ENCODE measurements around the gene SUGCT.

The SUGCT gene

DNA sequence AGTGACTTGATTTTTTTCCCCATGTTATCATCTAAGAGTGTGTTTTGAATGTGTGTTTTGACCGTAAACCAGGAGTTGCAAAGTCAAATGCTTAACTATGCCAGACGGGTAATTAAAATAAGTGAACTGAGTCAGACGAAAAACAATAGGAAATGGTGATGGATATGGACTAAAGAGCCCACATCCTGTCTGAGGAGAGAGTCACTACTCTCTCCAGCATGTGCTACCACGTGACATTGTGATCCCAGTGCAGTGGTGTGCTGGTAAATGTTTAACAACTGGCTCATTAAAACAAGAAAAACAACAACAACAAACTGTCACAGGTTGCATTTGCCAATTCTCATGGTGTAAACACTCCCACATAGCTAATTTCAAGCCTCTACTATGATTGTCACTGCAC is 164.3 kb downstream of the SUGCT start:
- TF ChIP-seq, protein P1, sequence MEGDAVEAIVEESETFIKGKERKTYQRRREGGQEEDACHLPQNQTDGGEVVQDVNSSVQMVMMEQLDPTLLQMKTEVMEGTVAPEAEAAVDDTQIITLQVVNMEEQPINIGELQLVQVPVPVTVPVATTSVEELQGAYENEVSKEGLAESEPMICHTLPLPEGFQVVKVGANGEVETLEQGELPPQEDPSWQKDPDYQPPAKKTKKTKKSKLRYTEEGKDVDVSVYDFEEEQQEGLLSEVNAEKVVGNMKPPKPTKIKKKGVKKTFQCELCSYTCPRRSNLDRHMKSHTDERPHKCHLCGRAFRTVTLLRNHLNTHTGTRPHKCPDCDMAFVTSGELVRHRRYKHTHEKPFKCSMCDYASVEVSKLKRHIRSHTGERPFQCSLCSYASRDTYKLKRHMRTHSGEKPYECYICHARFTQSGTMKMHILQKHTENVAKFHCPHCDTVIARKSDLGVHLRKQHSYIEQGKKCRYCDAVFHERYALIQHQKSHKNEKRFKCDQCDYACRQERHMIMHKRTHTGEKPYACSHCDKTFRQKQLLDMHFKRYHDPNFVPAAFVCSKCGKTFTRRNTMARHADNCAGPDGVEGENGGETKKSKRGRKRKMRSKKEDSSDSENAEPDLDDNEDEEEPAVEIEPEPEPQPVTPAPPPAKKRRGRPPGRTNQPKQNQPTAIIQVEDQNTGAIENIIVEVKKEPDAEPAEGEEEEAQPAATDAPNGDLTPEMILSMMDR (IDR thresholded peaks at IDR 0.05; ENCODE audit: low read depth, low read length) = no peak
- no peaks in the 10 kb centered on the region for H3K27me3 ChIP-seq (ENCODE audit: insufficient read depth, low read depth, severe bottlenecking)
- DNase-seq = no peak
- no peaks in the 10 kb centered on the region for H3K36me3 ChIP-seq
- H3K4me3 ChIP-seq (ENCODE audit: low read depth, low read length) = no peak overlapping the region
- H3K27ac ChIP-seq = no peak overlapping the region
- H3K9me3 ChIP-seq (ENCODE audit: severe bottlenecking) = no peaks in the 10 kb centered on the region

DNA sequence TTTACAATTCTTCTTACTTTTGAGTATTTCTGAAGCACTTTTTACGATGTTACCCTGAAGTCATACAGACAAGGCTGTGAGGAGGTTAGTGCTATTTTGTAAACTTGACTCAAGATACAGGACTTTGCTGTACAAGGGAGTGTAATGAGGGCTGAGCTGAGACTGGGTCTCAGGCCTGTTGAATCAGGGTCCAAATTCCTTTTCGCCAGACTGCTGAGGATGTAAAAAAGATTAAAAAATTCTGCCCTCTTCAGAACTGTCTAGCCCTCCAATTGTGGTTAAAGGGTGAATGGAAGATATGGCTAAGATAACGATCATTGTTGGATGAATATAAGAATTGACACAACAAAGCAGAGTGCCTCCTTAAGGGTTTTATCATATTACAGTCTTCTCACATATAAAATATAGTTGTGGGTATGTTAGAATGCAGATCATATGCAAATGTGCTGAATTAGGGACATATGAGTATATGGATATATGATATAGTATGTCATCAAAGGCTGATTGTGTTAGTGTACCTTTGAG is 165.4 kb downstream of the SUGCT start:
- no peak overlapping the region for H3K27ac ChIP-seq
- H3K27me3 ChIP-seq (ENCODE audit: insufficient read depth, low read depth, severe bottlenecking) = no peaks in the 10 kb centered on the region
- no peak for DNase-seq
- no peaks in the 10 kb centered on the region for H3K36me3 ChIP-seq
- TF ChIP-seq, protein P1 (IDR thresholded peaks at IDR 0.05; ENCODE audit: low read depth, low read length) = no peak
- no peaks in the 10 kb centered on the region for H3K9me3 ChIP-seq (ENCODE audit: severe bottlenecking)
- H3K4me3 ChIP-seq (ENCODE audit: low read depth, low read length) = no peak overlapping the region

DNA sequence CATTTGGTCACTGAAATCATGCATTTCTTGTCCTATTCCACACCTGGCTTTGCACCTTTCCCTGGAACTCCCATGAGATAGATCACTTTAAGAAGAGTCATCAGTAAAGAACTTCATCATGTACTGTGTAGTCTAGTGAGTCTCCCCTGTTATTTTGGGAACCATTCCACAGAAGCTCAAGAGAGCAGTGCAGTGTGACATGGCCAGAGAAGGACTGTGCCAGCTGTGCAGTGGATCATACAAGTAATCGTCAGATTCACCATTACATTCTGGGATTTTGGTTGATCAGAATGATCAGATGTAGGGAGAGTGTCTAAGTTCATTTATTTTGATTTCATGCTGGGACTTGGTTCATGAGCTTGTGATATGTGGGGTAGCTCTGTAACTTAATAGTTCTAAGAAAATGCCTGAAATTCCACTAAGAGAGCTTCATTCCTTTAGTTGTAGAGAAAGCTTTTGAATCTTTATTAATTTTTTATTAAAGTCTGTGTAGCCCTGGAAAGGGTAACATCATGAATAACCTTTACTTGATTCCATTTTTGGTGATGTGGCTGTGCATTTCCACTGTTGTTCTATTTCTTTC is 166.8 kb downstream of the SUGCT start:
- TF ChIP-seq, protein P1 (IDR thresholded peaks at IDR 0.05; ENCODE audit: low read depth, low read length) = no peak
- DNase-seq = no peak
- no peak overlapping the region for H3K4me3 ChIP-seq (ENCODE audit: low read depth, low read length)
- no peaks in the 10 kb centered on the region for H3K9me3 ChIP-seq (ENCODE audit: severe bottlenecking)
- H3K27me3 ChIP-seq (ENCODE audit: insufficient read depth, low read depth, severe bottlenecking) = no peaks in the 10 kb centered on the region
- H3K27ac ChIP-seq = no peak overlapping the region
- H3K36me3 ChIP-seq = no peaks in the 10 kb centered on the region

DNA sequence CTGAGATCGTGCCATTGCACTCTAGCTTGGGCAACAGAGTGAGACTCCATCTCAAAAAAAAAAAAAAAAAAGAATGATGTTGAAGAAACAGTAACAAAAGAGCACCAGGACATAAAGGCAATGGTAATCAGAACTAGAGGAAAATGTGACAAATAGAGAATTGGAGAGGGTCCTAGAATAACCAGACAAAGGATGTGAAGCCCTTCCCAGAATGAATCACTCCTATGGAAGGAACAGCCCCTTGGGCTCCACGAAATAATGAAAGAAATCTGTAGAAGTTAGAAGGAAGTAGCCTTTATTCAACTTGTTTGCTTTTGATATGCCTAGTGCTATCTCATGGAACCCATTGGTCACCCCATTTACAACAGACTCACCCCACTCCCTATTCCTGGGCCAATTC is 169.2 kb downstream of the SUGCT start:
- Histone ChIP-seq H3K27me3 (ENCODE audit: insufficient read depth, low read depth, severe bottlenecking) (no peaks in the 10 kb centered on the region), H3K4me3 (ENCODE audit: low read depth, low read length) (no peak overlapping the region), H3K36me3 (no peaks in the 10 kb centered on the region), H3K27ac (no peak overlapping the region), H3K9me3 (ENCODE audit: severe bottlenecking) (no peaks in the 10 kb centered on the region)
- TF ChIP-seq, protein P1 (IDR thresholded peaks at IDR 0.05; ENCODE audit: low read depth, low read length) = no peak
- no peak for DNase-seq

DNA sequence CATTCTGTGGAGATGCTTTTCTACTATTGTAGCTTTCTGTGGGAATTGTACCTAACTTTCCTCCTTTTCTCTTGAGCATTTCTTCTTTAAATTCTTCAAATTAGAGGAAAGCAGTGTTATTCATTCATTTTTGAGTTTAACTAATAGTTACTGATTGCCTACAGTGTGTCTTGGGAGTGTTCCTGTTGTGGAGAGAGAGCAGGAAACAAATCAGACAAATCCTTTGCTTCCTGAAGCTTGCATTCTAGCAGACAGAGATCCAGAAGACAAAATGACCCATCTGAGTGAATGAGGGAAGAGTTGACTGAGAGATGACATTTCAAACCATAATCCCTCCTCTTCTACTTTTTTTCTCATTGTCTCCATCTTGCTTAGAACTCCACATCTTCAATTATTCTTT is 170.4 kb downstream of the SUGCT start:
- Histone ChIP-seq H3K27ac (no peak overlapping the region), H3K4me3 (ENCODE audit: low read depth, low read length) (no peak overlapping the region), H3K36me3 (no peaks in the 10 kb centered on the region), H3K9me3 (ENCODE audit: severe bottlenecking) (no peaks in the 10 kb centered on the region), H3K27me3 (ENCODE audit: insufficient read depth, low read depth, severe bottlenecking) (no peaks in the 10 kb centered on the region)
- TF ChIP-seq, protein P1 (IDR thresholded peaks at IDR 0.05; ENCODE audit: low read depth, low read length) = no peak
- no peak for DNase-seq

DNA sequence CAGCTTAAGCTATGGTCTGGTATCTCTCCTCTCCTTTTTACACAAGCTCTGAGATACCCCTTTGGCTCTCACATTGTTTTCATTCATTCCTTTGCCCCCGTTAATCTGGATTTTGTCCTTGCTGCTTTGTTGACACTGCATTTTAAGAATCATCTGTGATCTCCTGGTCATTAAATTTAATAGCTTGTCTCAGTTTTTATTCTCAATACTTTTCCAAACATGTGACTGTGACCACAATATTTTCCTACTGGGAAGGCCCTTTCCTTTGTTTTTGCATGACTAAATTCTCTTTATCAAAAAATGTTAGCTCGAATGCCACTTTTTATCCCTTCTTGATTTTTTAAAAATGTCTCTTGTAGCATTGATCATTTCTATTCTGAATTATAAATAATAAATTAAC is 171.2 kb downstream of the SUGCT start:
- no peaks in the 10 kb centered on the region for H3K9me3 ChIP-seq (ENCODE audit: severe bottlenecking)
- no peaks in the 10 kb centered on the region for H3K36me3 ChIP-seq
- H3K27me3 ChIP-seq (ENCODE audit: insufficient read depth, low read depth, severe bottlenecking) = no peaks in the 10 kb centered on the region
- TF ChIP-seq, protein P1 (IDR thresholded peaks at IDR 0.05; ENCODE audit: low read depth, low read length) = no peak
- no peak overlapping the region for H3K27ac ChIP-seq
- no peak for DNase-seq
- H3K4me3 ChIP-seq (ENCODE audit: low read depth, low read length) = no peak overlapping the region

Data from WERI-Rb-1 (cell line).